K562 (cell line): ENCODE data around the gene IFT27. TPM values are rescaled to one million over a fixed set of nuclear protein-coding genes. Genes with fewer than 3 reads are reported as not detected.

Experiments
- ATAC-seq: fragments of 200-7000 bp; cut with Tn5 transposase; 3 replicates; pipeline ENCODE4 v1.9.1; 2020; ENCODE audit warnings: moderate library complexity
- BruUV-seq: library from RNA; stranded (reverse); fragments of 400-500 nt; replicated peaks from 2 replicates; lab custom pipeline; 2021; lab: Mats Ljungman, UMichigan
- CTCF ChIA-PET: fragments of 300-600 bp; formaldehyde crosslinking; extraction: SDS; loops from one replicate; lab custom pipeline; 2021; ENCODE audit warnings: low intra/inter-chr PET ratio; lab: Yijun Ruan, JAX
- POLR2A ChIA-PET: fragments of 300-600, 350-650 bp; sonication (Branson Sonifier 250); formaldehyde crosslinking; extraction: SDS; loops from one replicate; lab custom pipeline; 2021; ENCODE audit warnings: antibody characterized with exemption, inconsistent platforms; lab: Yijun Ruan, JAX
- DNase-seq, 4 experiments: peaks; one replicate each; pipeline versions ENCODE4 v3.0.0 to v3.0.0-alpha.2; 2011 to 2018; ENCODE audit warnings: low spot score in 3 of 4, mixed read lengths in 3 of 4; ENCODE audit errors: extremely low read depth in 1 of 4
- FAIRE-seq: peaks from 2 replicates; lab custom pipeline; 2011; peaks lifted over from hg19 to GRCh38; lab: Jason Lieb, UNC
- H2AFZ ChIP-seq: 2 replicates; pipeline ENCODE4 v1.6.0; 2011; ENCODE audit warnings: low read depth, low read length, control low read depth, inconsistent platforms
- H3K27ac ChIP-seq: fragments of 200-600 bp; 3 replicates; pipeline ENCODE4 v1.8.0; 2011; ENCODE audit warnings: low read depth, mild to moderate bottlenecking, control low read depth, inconsistent platforms, low read length, moderate library complexity, mixed read lengths; ENCODE audit errors: extremely low read depth
- H3K27me3 ChIP-seq, 2 experiments: fragments of 300-600 bp in 1 of 2; 2 replicates in 1 of 2; 3 replicates in 1 of 2; pipeline versions ENCODE4 v1.6.0 to v1.8.0; 2011; ENCODE audit warnings: inconsistent platforms in 2 of 2, low read length in 2 of 2, mild to moderate bottlenecking in 1 of 2, mixed read lengths in 1 of 2, moderate library complexity in 1 of 2; ENCODE audit not compliant: control insufficient read depth in 2 of 2, insufficient read depth in 2 of 2
- H3K36me3 ChIP-seq: fragments of 300-600 bp; 3 replicates; pipeline ENCODE4 v1.8.0; 2011; ENCODE audit warnings: mild to moderate bottlenecking, low read length, inconsistent platforms; ENCODE audit not compliant: control insufficient read depth, insufficient read depth
- H3K4me1 ChIP-seq, 2 experiments: fragments of 200-600 bp in 1 of 2; replicated peaks in 1 of 2; 2 replicates in 1 of 2; 3 replicates in 1 of 2; pipeline versions ENCODE4 v1.5.1 to v1.8.0; 2011; ENCODE audit warnings: inconsistent platforms in 2 of 2, low read length in 2 of 2, mild to moderate bottlenecking in 1 of 2, mixed read lengths in 1 of 2, moderate library complexity in 1 of 2; ENCODE audit not compliant: control insufficient read depth in 2 of 2, insufficient read depth in 2 of 2
- H3K4me2 ChIP-seq: 2 replicates; pipeline ENCODE4 v1.6.1; 2011; ENCODE audit warnings: low read length, control low read depth, inconsistent platforms, mixed read lengths; ENCODE audit not compliant: insufficient read depth
- H3K4me3 ChIP-seq: fragments of 200-600 bp; sonication (generic), shearing (Covaris generic); 2 replicates; pipeline ENCODE4 v1.5.1; 2016; ENCODE audit warnings: control low read depth, inconsistent platforms
- H3K79me2 ChIP-seq: fragments of 200-600 bp; 3 replicates; pipeline ENCODE4 v1.8.0; 2011; ENCODE audit warnings: low read length, inconsistent platforms; ENCODE audit not compliant: control insufficient read depth, insufficient read depth
- H3K9ac ChIP-seq, 2 experiments: 2 replicates each; pipeline versions ENCODE4 v1.6.0 to v1.6.1; 2011; ENCODE audit warnings: low read depth in 2 of 2, low read length in 2 of 2, control low read depth in 1 of 2, inconsistent platforms in 1 of 2, mild to moderate bottlenecking in 1 of 2, mixed read lengths in 1 of 2; ENCODE audit not compliant: insufficient read depth in 1 of 2
- H3K9me1 ChIP-seq: one replicate; pipeline ENCODE4 v1.6.0; 2011; ENCODE audit warnings: inconsistent platforms, mild to moderate bottlenecking, low read length, moderate library complexity; ENCODE audit not compliant: control insufficient read depth, insufficient read depth
- H3K9me3 ChIP-seq: replicated peaks from 2 replicates; pipeline ENCODE4 v1.5.1; 2011; ENCODE audit warnings: low read depth, low read length, inconsistent platforms; ENCODE audit not compliant: control insufficient read depth, insufficient read depth
- H4K20me1 ChIP-seq: replicated peaks from 2 replicates; pipeline ENCODE4 v1.6.1; 2011; ENCODE audit warnings: low read length, inconsistent platforms, mixed read lengths; ENCODE audit not compliant: control insufficient read depth, insufficient read depth
- ARID3A ChIP-seq: IDR thresholded peaks from 2 replicates; pipeline ENCODE4 v1.6.1; 2012; ENCODE audit warnings: low read depth, low read length, improper control_type of control experiment, borderline replicate concordance
- CBX2 ChIP-seq: fragments of 200-600 bp; sonication (generic); IDR thresholded peaks from one replicate; pipeline ENCODE4 v1.6.1; 2012; ENCODE audit warnings: mild to moderate bottlenecking, low read length, inconsistent platforms; ENCODE audit not compliant: insufficient read depth, poor library complexity, severe bottlenecking
- CBX8 ChIP-seq: fragments of 200-600 bp; sonication (generic); IDR thresholded peaks from 2 replicates; pipeline ENCODE4 v1.6.1; 2012; ENCODE audit warnings: borderline replicate concordance, mixed run types, low read depth, mild to moderate bottlenecking, moderate library complexity, mixed read lengths, low read length, control low read depth, inconsistent platforms; ENCODE audit not compliant: poor library complexity, severe bottlenecking; ENCODE audit errors: extremely low read depth
- ELF1 ChIP-seq: fragments of 200-800 bp; sonication (Bioruptor generic); IDR thresholded peaks from 2 replicates; pipeline ENCODE4 v1.6.1; 2016; ENCODE audit warnings: missing genetic modification characterization, missing compliant biosample characterization
- HDGF ChIP-seq: fragments of 450-650 bp; IDR thresholded peaks from 2 replicates; pipeline ENCODE4 v1.6.1; 2016
- KDM1A ChIP-seq, 2 experiments: fragments of 450-650 bp; IDR thresholded peaks; 2 replicates each; pipeline ENCODE4 v1.6.1; 2016; ENCODE audit warnings: mild to moderate bottlenecking in 2 of 2
- LCOR ChIP-seq: sonication (generic); formaldehyde crosslinking; IDR thresholded peaks from 2 replicates; pipeline ENCODE4 v1.8.0; 2022; ENCODE audit warnings: mild to moderate bottlenecking, missing genetic modification reagents
- WGBS: fragments of 100-300 bp; shearing (Covaris generic); methylation state at CpG from one replicate; pipeline ENCODE4 v1.1.6; 2016; ENCODE audit warnings: low coverage, mixed read lengths; ENCODE audit not compliant: insufficient coverage; ENCODE audit errors: missing lambda C conversion rate; 5-methylcytosine and 5-hydroxymethylcytosine counted together
- in situ Hi-C: fragments of 300-500 bp; cut with MboI; formaldehyde crosslinking; loops from 4 replicates; pipeline ENCODE4 v1.15.0; 2018; ENCODE audit warnings: inconsistent platforms, mixed read lengths
- intact Hi-C: fragments of 100-400 bp; cut with micrococcal nuclease; formaldehyde crosslinking; loops from 2 replicates; pipeline ENCODE4 v1.14.2; 2022
- polyA plus RNA-seq, 8 experiments: library from polyadenylated mRNA; depleted of rRNA in 4 of 8; stranded (reverse) in 5 of 8; unstranded in 3 of 8; fragments of >200 nt; fragmentation: Nextera tagmentation in 2 of 8; fragmentation: Illumina TruSeq in 1 of 8; extraction: Ambion mirVana in 2 of 8; extraction: Trizol in 1 of 8; gene quantifications; 2 replicates each; pipeline versions ENCODE4 v1.2.1 to v1.2.3, GENCODE V29; 2011 to 2014; ENCODE audit warnings: inconsistent platforms in 1 of 8, missing spikeins in 1 of 8
- total RNA-seq, 7 experiments: library from RNA; depleted of rRNA in 6 of 7; stranded (reverse); fragments of >200 nt in 6 of 7; fragmentation: Illumina TruSeq in 2 of 7; extraction: Trizol in 2 of 7; gene quantifications; 2 replicates each; pipeline versions ENCODE4 v1.2.1 to v1.2.3, GENCODE V29; 2011 to 2021; ENCODE audit warnings: low replicate concordance in 1 of 7

Gene IFT27
- total and polyA plus RNA-seq, 9 of the 15 experiments (the other 6 are each of a cell fraction or from before 2014, with no cell fraction given): 0.01 to 1.4 (median 0.14) TPM; not detected in 1

DNA sequence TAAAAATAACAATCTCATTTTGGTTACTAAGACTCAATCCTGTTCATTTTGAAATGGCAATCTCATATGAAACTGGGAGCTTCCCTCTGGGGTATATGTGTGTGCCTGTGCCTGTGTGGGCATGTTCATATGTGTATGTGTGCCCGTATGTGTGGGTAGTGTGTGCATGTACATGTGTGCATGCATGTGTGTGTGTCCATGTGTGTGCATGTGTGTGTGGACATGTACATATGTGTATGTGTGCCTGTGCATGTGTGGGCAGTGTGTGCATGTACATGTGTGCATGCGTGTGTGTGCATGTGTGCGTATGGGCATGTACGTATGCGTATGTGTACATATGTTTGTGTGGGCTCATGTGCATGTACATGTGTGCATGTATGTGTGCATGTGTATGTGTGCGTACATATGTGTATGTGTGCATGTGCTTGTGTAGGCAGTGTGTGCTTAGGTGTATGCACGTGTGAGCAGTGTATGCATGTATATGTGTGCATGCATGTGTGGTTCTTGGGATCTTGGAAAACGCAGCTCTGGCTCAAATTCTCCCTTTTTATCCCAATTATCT, 47.9 kb downstream of the IFT27 start:
- Histone ChIP-seq H2AFZ (no peak overlapping the region), H3K4me1 (no peaks in the 10 kb centered on the region), H3K9ac (no peak overlapping the region), H3K27me3 (peaks cover 0 to 16% of the 10 kb centered on the region in 2 experiments; a peak in 3 of 5 replicates), H3K36me3 (no peaks in the 10 kb centered on the region), H3K4me3 (no peak overlapping the region)
- in situ Hi-C loops: no loop called here
- CTCF ChIA-PET: no interaction called here
- ATAC-seq: no peak
- no peak for FAIRE-seq
- no peak for TF ChIP-seq CBX8
- no peak for TF ChIP-seq CBX2
- peak in 1 of 2 experiments; percentile 22; a peak in 1 of 4 replicates for TF ChIP-seq KDM1A (IDR thresholded peaks at IDR 0.05)
- no peak for TF ChIP-seq LCOR
- TF ChIP-seq ARID3A: no peak
- TF ChIP-seq ELF1 (tag): no peak
- TF ChIP-seq HDGF: no peak
- TF ChIP-seq, all 486 proteins: peak for 1
- H3K79me2 ChIP-seq: no peaks in the 10 kb centered on the region
- H3K27ac ChIP-seq: no peak overlapping the region
- 6% methylated on average over 7 of the region's 8 CpGs for WGBS
- POLR2A ChIA-PET: interaction anchor here (0.6 to 1.1 kb wide), 2 partner anchors 10 to 393 kb away, joined by 3 to 4 read pairs; no protein-coding TSS in a partner anchor
- no peak overlapping the region for H3K4me2 ChIP-seq
- DNase-seq: no peak
- no peaks in the 10 kb centered on the region for H3K9me1 ChIP-seq
- no TSS peak for BruUV-seq
- intact Hi-C loops: no loop called here
- no peaks in the 10 kb centered on the region for H4K20me1 ChIP-seq
- no peaks in the 10 kb centered on the region for H3K9me3 ChIP-seq
